GM15510 (cell line): ENCODE results near the gene EIF3D.
A peak's percentile ranks its signal among the peaks of the same experiment; 100 is the strongest.

Source experiments
- POLR2A ChIP-seq: IDR thresholded peaks from 3 replicates; pipeline ENCODE4 v1.6.1; 2011; ENCODE audit warnings: borderline replicate concordance; ENCODE audit not compliant: insufficient read length; ENCODE audit errors: extremely low read depth

Gene EIF3D, protein sequence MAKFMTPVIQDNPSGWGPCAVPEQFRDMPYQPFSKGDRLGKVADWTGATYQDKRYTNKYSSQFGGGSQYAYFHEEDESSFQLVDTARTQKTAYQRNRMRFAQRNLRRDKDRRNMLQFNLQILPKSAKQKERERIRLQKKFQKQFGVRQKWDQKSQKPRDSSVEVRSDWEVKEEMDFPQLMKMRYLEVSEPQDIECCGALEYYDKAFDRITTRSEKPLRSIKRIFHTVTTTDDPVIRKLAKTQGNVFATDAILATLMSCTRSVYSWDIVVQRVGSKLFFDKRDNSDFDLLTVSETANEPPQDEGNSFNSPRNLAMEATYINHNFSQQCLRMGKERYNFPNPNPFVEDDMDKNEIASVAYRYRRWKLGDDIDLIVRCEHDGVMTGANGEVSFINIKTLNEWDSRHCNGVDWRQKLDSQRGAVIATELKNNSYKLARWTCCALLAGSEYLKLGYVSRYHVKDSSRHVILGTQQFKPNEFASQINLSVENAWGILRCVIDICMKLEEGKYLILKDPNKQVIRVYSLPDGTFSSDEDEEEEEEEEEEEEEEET

DNA sequence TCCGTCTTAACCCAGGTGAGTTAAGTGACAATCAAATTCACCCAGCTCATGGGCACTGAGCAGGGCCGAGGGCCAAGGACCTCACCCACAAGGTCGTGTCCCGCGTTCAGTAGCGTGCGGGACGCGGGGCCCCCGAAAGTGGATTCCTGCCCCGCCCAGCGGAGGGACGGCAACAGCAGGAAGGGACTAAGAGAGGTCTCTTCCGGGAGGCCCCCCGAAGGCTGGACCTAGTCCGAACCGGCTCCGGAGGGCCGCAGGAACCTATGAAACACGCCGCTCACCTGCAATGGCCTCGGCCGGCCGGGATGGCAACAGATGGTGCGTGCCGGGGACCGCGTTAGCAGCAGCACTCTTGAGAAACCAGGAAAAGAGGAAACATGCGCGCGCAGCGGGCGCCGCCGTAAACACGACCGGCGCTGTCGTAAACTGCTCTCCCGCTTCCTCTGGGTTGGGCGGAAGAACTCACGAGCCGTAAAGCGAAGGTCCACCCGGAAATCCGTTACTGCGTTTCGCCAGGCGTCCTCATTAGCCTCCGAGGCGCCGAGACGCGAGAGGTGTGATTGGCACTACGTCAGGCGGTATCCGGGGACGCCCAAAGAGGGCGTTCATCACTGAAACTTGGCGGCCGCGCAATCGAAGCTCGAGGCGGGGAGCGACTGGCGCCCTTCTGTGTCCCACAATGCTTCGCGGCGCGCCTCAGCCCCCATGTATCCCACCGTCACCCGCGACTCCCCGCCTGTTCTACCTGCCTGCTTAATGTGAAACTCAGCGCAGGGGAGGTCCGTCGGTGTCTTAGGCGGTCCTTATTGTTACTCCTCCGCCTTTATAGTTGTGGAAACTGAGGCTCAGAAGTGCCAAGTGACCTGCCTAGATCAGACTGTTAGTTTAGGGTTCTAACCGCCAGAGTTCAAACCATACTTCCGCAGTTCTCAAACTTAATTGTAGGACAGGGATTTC is at the start of gene EIF3D:
EIF3D (minus strand) TSS at position 372 of the 957 bp plus-strand sequence. CDS start 3,045 bp downstream, outside the sequence.
- peak; percentile 89 for TF ChIP-seq POLR2A

DNA sequence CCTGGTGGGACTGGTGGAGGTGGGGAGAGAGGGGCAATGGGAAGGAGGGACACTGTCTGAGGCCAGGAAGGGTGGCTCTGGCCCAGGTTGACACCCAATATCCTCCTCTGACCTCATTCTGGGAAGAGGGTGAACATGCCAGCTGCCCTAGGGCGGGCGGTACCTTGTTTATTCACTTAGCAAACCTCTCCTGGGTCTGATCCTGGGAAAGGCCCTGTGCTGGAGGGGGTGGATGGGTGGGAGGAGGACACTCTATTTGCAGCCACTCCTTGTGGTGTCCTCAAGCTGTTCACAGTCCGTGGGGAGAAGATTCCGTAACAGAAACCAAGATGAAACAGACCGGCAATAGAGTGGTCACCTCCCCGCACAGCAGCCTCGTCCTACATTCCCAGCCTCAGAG is 49.7 kb upstream of the EIF3D start:
- no peak for TF ChIP-seq POLR2A

- no peak for TF ChIP-seq POLR2A
Observed at GRCh38 chr22:36577019-36577418, 48.1 kb upstream of the EIF3D start.

GRCh38 chr22:36574728-36575127 is 45.8 kb upstream of the EIF3D start:
- no peak for TF ChIP-seq POLR2A

DNA sequence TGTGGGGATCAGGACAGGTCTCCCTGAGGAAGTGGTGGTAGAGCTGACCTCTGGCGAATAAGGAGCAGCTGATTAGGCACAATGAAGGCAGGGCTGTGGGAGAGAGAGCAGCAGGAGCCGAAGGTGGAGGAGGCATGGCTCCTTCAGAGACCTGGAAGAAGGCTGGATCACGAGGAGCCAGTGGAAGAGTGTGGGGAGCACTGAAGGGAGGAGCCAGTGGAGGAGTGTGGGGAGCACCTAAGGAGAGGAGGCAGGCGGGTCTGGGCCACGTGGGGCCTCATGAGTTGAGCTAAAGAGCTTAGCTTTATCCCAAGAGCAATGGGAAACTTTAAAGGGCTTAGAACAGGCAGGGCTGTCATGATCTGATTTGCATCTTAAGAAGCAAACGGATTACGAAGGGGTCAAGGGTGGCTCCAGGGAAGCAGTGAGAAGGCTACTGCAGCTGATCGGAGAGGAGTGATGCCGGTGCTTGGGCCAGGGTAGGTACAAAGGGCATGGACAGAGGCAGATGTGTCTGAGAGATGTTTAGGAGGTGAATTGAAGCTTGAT is 44.9 kb upstream of the EIF3D start:
- TF ChIP-seq POLR2A, result no peak

DNA sequence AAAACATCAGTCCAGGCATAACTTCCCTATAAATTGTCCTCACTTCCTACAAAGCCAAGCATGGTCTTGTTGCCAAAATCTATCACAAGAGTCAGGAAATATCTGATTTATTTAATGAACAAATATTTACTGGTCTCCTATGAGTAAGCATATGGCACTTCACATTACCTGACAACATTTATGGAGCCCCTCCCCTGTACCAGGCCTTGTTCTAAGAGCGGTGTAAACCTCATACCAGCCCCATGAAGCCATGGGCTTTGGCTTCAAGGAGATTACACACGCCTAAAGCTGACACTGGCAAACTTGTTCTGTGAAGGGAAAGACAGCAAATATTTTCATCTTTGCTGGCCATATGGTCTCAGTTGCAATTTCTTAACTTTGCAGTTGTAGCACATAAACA is 43.0 kb upstream of the EIF3D start:
- TF ChIP-seq POLR2A, result no peak

DNA sequence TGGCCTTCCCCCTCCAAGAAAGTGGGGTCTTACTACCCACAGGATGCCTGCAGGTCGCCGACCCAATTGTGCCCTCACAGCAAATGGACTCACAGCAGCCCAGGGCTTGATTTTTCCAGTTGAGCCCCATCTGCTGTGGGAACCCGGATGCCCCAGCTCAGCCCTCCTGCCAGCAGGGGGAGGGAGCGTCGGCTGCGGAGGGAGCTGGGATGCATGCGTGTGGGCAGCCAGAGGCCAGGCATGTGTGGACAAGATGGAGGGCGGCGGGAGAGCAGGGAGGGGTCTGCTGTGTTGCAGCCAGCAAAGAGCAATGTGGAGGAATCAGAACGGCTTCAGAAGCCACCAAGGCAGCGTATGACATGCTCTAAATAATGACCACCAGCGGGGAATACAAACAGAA is 41.0 kb upstream of the EIF3D start:
- TF ChIP-seq POLR2A, result no peak

DNA sequence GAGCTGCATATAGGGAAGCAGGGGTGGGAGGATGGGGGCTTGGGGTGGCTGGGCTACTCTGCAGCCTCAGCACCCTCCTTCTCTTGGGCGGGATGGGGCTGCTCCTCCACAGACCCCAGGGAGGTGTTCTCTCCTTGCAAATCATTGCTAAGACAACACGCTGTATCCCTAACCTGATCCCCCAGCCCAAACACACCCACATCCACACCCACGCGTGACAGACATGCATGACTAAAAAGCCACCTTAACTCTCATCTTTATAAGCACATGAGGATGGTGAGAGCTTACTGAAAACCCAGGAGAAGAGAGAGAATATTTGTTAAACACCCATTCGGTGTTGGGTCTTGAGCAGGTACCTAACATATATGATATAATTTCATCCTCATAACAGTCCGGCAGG is 39.9 kb upstream of the EIF3D start:
- TF ChIP-seq POLR2A, result no peak

GRCh38 chr22:36566720-36567119 is 37.8 kb upstream of the EIF3D start:
- TF ChIP-seq POLR2A, result no peak

DNA sequence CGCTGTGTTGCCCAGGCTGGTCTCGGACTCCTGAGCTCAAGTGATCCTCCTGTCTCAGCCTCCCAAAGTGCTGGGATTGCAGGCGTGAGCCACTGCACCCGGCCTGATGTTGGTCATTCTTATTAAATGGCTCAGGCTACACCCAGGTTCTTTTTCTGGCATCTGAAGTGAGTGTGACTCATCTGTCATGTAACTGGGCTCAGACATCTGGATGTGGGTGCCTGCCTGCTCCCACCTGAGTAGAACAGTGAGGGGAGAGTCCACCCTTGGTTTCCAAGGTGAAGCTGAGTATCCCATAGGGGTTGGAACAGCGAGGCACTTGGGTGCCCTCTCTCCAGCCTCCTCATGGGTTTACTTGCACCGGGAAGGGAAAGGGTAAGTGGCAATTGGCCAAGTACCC is 36.7 kb upstream of the EIF3D start:
- TF ChIP-seq POLR2A, result no peak

DNA sequence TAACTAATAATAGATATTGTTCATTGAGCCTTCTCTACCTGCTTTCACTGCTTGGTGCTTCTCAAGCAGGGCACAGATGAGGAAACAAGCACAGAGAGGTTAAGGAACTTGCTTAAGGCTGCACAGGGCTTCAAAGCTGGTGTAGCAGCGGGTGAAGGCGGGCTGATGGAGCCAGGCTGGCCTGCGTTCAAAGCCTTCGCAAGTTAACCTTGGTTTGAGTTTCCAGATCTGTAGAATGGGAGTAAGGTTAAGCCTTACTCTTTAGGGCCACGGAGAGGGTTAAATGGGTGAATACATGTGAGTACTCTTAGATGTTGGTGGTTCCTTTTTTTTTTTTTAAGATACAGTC is 36.2 kb upstream of the EIF3D start:
- no peak for TF ChIP-seq POLR2A

GRCh38 chr22:36564422-36565158 is 35.6 kb upstream of the EIF3D start:
- no peak for TF ChIP-seq POLR2A

GRCh38 chr22:36563898-36564297 is 34.9 kb upstream of the EIF3D start:
- no peak for TF ChIP-seq POLR2A

DNA sequence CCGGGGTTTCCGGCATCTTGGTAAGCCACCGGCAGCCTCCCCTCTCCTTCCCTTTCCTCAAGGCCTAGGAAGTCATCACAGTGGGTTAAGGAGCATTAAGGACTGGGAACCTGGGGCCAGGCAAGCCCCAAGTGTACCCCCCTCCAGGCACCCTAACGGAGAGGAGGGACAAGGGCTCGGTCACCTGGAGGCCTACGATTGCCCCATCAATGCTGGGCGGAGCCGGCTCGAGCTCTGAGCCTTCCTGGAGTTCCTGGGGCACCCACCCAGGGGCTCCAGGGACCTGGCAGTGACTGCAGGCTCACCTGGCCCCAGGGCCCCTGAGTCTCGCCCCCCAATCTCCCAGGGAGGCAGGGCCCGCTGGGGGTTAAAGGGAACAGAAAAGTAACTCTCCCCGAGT is 34.5 kb upstream of the EIF3D start:
- no peak for TF ChIP-seq POLR2A

- no peak for TF ChIP-seq POLR2A
Observed at GRCh38 chr22:36563001-36563400, 34.0 kb upstream of the EIF3D start.

DNA sequence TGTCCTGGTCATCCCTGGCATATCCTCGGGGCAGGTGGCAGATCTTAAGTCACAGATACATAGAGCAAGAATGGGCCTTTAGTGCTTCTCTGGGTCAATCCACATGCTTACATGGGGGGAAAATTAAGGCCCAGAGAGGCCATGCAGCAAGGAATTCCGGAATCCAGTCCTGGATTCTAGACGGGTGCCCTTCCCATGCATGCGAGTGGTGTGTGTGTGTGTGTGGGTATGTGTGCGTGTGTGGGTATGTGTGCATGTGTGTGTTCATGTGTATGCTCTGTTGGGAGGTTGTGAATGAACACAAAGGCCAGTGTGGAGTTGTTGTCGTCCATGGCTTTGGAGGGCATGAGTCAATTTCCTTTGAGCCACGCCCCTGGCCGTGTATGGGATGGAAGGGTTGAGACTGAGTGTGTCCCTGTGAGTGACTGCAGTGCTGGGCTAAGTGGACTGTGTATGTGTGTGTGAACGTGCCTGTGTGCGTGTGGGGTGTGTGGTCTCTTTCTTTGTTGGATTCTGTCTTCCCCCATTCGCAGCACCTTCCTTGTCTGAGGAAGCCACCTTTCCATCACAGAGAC is 33.4 kb upstream of the EIF3D start:
- TF ChIP-seq POLR2A, result no peak
